T-helper 2 cell treated with Interferon-gamma antibody and Interleukin-4, amounts not matched to agents 5 μg/mL and 100 μg/mL, for 36 hours (primary cell): ENCODE results near the gene TMIGD1.

ENCODE experiments used
- DNase-seq: peaks from one replicate; pipeline ENCODE4 v3.0.0; 2021; ENCODE audit warnings: low spot score
- H3K27ac Mint-ChIP-seq: one replicate; pipeline ENCODE4 v1.8.0; 2021; ENCODE audit warnings: mild to moderate bottlenecking, mixed read lengths
- H3K27me3 Mint-ChIP-seq: one replicate; pipeline ENCODE4 v1.8.0; 2021; ENCODE audit warnings: low read depth, mixed read lengths
- H3K36me3 Mint-ChIP-seq: one replicate; pipeline ENCODE4 v1.8.0; 2021; ENCODE audit warnings: low read depth, mixed read lengths
- H3K4me1 Mint-ChIP-seq: one replicate; pipeline ENCODE4 v1.8.0; 2021; ENCODE audit warnings: low read depth, mixed read lengths
- H3K4me3 Mint-ChIP-seq: one replicate; pipeline ENCODE4 v1.8.0; 2022; ENCODE audit warnings: mild to moderate bottlenecking, moderate library complexity, mixed read lengths
- H3K9me3 Mint-ChIP-seq: one replicate; pipeline ENCODE4 v1.8.0; 2021; ENCODE audit warnings: mixed read lengths

TMIGD1 gene

DNA sequence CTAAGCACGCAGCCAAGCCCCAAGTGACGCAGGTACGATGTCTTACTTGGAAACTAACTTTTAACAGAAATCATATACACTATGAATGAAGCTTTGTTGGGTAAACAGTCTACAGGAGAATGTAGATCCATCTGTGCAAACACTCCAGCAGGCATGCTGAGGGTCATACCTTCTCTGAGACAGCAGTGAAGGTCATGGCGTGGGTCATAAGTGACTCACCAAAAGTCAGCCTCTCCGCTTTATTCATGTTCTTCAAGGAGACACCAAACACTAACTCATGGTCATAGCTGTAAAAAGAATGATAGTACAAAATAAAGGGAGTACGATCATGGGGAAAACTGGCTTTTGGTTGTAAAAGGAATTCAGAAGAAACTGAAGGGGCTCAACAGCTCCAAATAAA is 62.8 kb downstream of the TMIGD1 start:
- no peak for DNase-seq
- no peak overlapping the region for H3K27ac Mint-ChIP-seq
- no peaks in the 10 kb centered on the region for H3K9me3 Mint-ChIP-seq
- H3K4me3 Mint-ChIP-seq: no peak overlapping the region
- H3K36me3 Mint-ChIP-seq: peaks cover 53% of the 10 kb centered on the region
- H3K4me1 Mint-ChIP-seq: peaks cover 3% of the 10 kb centered on the region
- H3K27me3 Mint-ChIP-seq: no peaks in the 10 kb centered on the region

DNA sequence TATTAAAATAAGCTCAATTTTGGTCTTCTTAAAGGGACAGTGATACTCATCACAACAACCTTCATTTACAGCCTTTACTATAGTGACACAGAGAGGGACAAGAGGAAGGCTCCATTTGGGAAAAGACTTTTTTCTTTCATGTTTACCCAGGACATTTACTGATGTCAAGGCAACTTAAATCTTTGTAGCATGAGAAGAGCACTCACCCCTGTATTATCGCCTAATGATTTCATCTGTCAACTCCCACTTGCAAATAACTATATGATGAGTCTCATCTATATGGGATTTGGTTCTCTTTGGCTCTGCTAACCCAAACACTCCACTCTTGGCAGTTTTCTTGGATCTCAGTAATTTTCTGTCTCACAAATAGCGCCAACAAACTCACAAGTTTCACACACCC is 66.2 kb downstream of the TMIGD1 start:
- Mint-ChIP-seq H3K27me3 (no peaks in the 10 kb centered on the region), H3K4me3 (no peak overlapping the region), H3K36me3 (peaks cover 53% of the 10 kb centered on the region), H3K9me3 (no peaks in the 10 kb centered on the region), H3K4me1 (no peaks in the 10 kb centered on the region), H3K27ac (no peak overlapping the region)
- no peak for DNase-seq
